HCT116 (cell line): Measurements from ENCODE around the gene LRRTM2. TPM values are rescaled to one million over a fixed set of nuclear protein-coding genes. Genes with fewer than 3 reads are reported as not detected.

ENCODE experiments used
- ATAC-seq: fragments of 200-7000 bp; cut with Tn5 transposase; 2 replicates; pipeline ENCODE4 v1.9.1; 2020; ENCODE audit warnings: mild to moderate bottlenecking, moderate library complexity
- BruUV-seq: library from RNA; stranded (reverse); fragments of 400-500 nt; replicated peaks from 2 replicates; lab custom pipeline; 2021; lab: Mats Ljungman, UMichigan
- CTCF ChIA-PET: fragments of 300-600 bp; sonication (Branson Sonifier 250); formaldehyde crosslinking; loops from one replicate; lab custom pipeline; 2021; ENCODE audit warnings: antibody characterized with exemption; lab: Charles Lee
- POLR2A ChIA-PET: fragments of 300-600, 350-600 bp; sonication (Branson Sonifier 250); formaldehyde crosslinking; loops from one replicate; lab custom pipeline; 2021; ENCODE audit warnings: antibody characterized with exemption; lab: Charles Lee
- RAD21 ChIA-PET, 2 experiments: fragments of 300-600 bp; sonication (Branson Sonifier 250); formaldehyde crosslinking; loops; one replicate each; lab custom pipeline; 2023; ENCODE audit warnings: low total read pairs in 2 of 2; ENCODE audit not compliant: uncharacterized antibody in 2 of 2, unreplicated experiment in 2 of 2, low non-redundant PET in 1 of 2; lab: Charles Lee
- DNase-seq: peaks from one replicate; pipeline ENCODE4 v3.0.0-alpha.2; 2010; ENCODE audit warnings: low read depth, low spot score
- H2AFZ ChIP-seq: fragments of 200-600 bp; shearing (Covaris generic), sonication (generic); 2 replicates; pipeline ENCODE4 v1.6.1; 2017; ENCODE audit warnings: low read depth, mixed run types, mixed read lengths, antibody characterized with exemption, low read length; ENCODE audit not compliant: poor library complexity, severe bottlenecking
- H3K27ac ChIP-seq: 2 replicates; pipeline ENCODE4 v1.5.1; 2012; ENCODE audit warnings: low read depth, low read length
- H3K27me3 ChIP-seq: fragments of 200-600 bp; sonication (generic); 2 replicates; pipeline ENCODE4 v1.6.1; 2016; ENCODE audit warnings: mixed run types, low read length, mixed read lengths; ENCODE audit not compliant: insufficient read depth
- H3K36me3 ChIP-seq, 2 experiments: fragments of 200-500 bp in 1 of 2; fragments of 200-600 bp in 1 of 2; sonication (Bioruptor generic) in 1 of 2; sonication (generic) in 1 of 2; 2 replicates each; pipeline versions ENCODE4 v1.5.1 to v1.6.1; 2014 to 2016; ENCODE audit warnings: low read length in 2 of 2, inconsistent platforms in 1 of 2, mixed read lengths in 1 of 2, mixed run types in 1 of 2; ENCODE audit not compliant: insufficient read depth in 2 of 2, control insufficient read depth in 1 of 2
- H3K4me1 ChIP-seq, 2 experiments: fragments of 200-600 bp in 1 of 2; sonication (generic) in 1 of 2; 2 replicates each; pipeline versions ENCODE4 v1.5.1 to v1.6.1; 2012 to 2017; ENCODE audit warnings: low read length in 2 of 2, inconsistent platforms in 1 of 2, mild to moderate bottlenecking in 1 of 2, mixed read lengths in 1 of 2, mixed run types in 1 of 2, moderate library complexity in 1 of 2; ENCODE audit not compliant: insufficient read depth in 2 of 2, control insufficient read depth in 1 of 2
- H3K4me2 ChIP-seq: fragments of 200-600 bp; sonication (generic); 2 replicates; pipeline ENCODE4 v1.6.1; 2017; ENCODE audit warnings: mixed run types, low read length, mixed read lengths
- H3K4me3 ChIP-seq, 2 experiments: fragments of 200-600 bp in 1 of 2; sonication (generic) in 1 of 2; replicated peaks in 1 of 2; 2 replicates each; pipeline ENCODE4 v1.5.1; 2011 to 2016; ENCODE audit warnings: low read length in 2 of 2, control low read depth in 1 of 2, low read depth in 1 of 2, mild to moderate bottlenecking in 1 of 2, mixed read lengths in 1 of 2, mixed run types in 1 of 2
- H3K79me2 ChIP-seq: fragments of 200-600 bp; sonication (generic); 2 replicates; pipeline ENCODE4 v1.6.1; 2017; ENCODE audit warnings: mild to moderate bottlenecking, mixed run types, low read length, moderate library complexity, mixed read lengths; ENCODE audit not compliant: insufficient read depth
- H3K9ac ChIP-seq: fragments of 200-600 bp; sonication (generic); 2 replicates; pipeline ENCODE4 v1.6.1; 2016; ENCODE audit warnings: low read length, mixed read lengths
- H3K9me2 ChIP-seq: fragments of 200-600 bp; sonication (generic), shearing (Covaris generic); 2 replicates; pipeline ENCODE4 v1.6.1; 2017; ENCODE audit warnings: mixed run types, mild to moderate bottlenecking, moderate library complexity; ENCODE audit not compliant: insufficient read depth
- H3K9me3 ChIP-seq, 2 experiments: fragments of 200-500 bp in 1 of 2; fragments of 200-600 bp in 1 of 2; sonication (Bioruptor generic) in 1 of 2; sonication (generic) in 1 of 2; 2 replicates each; pipeline ENCODE4 v1.6.1; 2014 to 2017; ENCODE audit warnings: low read length in 2 of 2, mixed read lengths in 2 of 2, inconsistent platforms in 1 of 2, low read depth in 1 of 2, mild to moderate bottlenecking in 1 of 2, mixed run types in 1 of 2, moderate library complexity in 1 of 2; ENCODE audit not compliant: control insufficient read depth in 1 of 2, insufficient read depth in 1 of 2
- H4K20me1 ChIP-seq: fragments of 200-600 bp; sonication (generic), shearing (Covaris generic); 2 replicates; pipeline ENCODE4 v1.6.1; 2017; ENCODE audit warnings: mixed run types, mild to moderate bottlenecking, moderate library complexity; ENCODE audit not compliant: insufficient read depth
- CBX3 ChIP-seq: IDR thresholded peaks from 2 replicates; pipeline ENCODE4 v1.6.1; 2012; ENCODE audit warnings: low read depth
- EGR1 ChIP-seq: IDR thresholded peaks from 2 replicates; pipeline ENCODE4 v1.6.1; 2012; ENCODE audit warnings: low read depth
- EZH2 ChIP-seq: fragments of 200-600 bp; sonication (generic); IDR thresholded peaks from 2 replicates; pipeline ENCODE4 v1.6.1; 2017; ENCODE audit warnings: antibody characterized with exemption, mixed run types
- EZH2phosphoT487 ChIP-seq: fragments of 200-600 bp; IDR thresholded peaks from 2 replicates; pipeline ENCODE4 v1.6.1; 2018; ENCODE audit warnings: antibody characterized with exemption, borderline replicate concordance
- JUND ChIP-seq: IDR thresholded peaks from 2 replicates; pipeline ENCODE4 v1.6.1; 2012
- POLR2A ChIP-seq: IDR thresholded peaks from 2 replicates; pipeline ENCODE4 v1.7.0; 2011; ENCODE audit warnings: borderline replicate concordance; ENCODE audit not compliant: insufficient read depth, insufficient read length; ENCODE audit errors: extremely low read depth
- POLR2AphosphoS5 ChIP-seq: IDR thresholded peaks from 2 replicates; pipeline ENCODE4 v1.6.1; 2011; ENCODE audit warnings: mild to moderate bottlenecking, low read depth, low read length, moderate library complexity
- YY1 ChIP-seq: IDR thresholded peaks from 2 replicates; pipeline ENCODE4 v1.6.1; 2011; ENCODE audit warnings: low read length, low read depth, moderate library complexity, mild to moderate bottlenecking; ENCODE audit not compliant: insufficient replicate concordance; ENCODE audit errors: extremely low read depth
- intact Hi-C: fragments of 100-400 bp; cut with micrococcal nuclease; formaldehyde crosslinking; loops from 2 replicates; pipeline ENCODE4 v1.10.0; 2022
- total RNA-seq: library from RNA; stranded (reverse); gene quantifications from one replicate; pipeline ENCODE4 v1.2.1, GENCODE V29; 2021; ENCODE audit not compliant: unreplicated experiment
- TF ChIP-seq, protein P1 (sequence below): IDR thresholded peaks from 2 replicates; pipeline ENCODE4 v1.6.1; 2012; ENCODE audit warnings: low read depth

Gene LRRTM2
- total RNA-seq, 1 experiment from 2014 or later: not detected

DNA sequence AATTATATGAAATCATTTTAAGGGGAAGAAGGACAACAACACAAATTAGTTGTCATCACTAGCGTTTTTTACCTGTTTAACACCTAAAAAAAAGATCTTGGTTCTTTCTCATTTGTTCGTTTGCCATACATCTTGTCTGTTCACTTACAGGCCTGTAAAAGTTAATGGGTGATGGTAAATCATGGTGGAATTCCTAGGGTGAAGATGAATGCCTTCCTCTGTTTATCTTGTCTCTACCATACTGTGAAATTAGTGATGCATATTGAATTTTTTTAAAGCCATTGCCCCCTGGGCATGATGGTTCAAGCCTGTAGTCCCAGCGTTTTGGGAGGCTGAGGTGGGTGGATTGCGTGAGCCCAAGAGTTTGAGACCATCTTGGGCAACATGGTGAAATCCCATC lies 46.6 kb downstream of the LRRTM2 start:
- ChIA-PET RAD21 (no interaction called here), POLR2A (no interaction called here)
- no peak for DNase-seq
- peaks cover 12% of the 10 kb centered on the region; the same call in 1 of the 2 replicates for H4K20me1 ChIP-seq
- no peak for TF ChIP-seq EGR1
- TF ChIP-seq, protein P1, sequence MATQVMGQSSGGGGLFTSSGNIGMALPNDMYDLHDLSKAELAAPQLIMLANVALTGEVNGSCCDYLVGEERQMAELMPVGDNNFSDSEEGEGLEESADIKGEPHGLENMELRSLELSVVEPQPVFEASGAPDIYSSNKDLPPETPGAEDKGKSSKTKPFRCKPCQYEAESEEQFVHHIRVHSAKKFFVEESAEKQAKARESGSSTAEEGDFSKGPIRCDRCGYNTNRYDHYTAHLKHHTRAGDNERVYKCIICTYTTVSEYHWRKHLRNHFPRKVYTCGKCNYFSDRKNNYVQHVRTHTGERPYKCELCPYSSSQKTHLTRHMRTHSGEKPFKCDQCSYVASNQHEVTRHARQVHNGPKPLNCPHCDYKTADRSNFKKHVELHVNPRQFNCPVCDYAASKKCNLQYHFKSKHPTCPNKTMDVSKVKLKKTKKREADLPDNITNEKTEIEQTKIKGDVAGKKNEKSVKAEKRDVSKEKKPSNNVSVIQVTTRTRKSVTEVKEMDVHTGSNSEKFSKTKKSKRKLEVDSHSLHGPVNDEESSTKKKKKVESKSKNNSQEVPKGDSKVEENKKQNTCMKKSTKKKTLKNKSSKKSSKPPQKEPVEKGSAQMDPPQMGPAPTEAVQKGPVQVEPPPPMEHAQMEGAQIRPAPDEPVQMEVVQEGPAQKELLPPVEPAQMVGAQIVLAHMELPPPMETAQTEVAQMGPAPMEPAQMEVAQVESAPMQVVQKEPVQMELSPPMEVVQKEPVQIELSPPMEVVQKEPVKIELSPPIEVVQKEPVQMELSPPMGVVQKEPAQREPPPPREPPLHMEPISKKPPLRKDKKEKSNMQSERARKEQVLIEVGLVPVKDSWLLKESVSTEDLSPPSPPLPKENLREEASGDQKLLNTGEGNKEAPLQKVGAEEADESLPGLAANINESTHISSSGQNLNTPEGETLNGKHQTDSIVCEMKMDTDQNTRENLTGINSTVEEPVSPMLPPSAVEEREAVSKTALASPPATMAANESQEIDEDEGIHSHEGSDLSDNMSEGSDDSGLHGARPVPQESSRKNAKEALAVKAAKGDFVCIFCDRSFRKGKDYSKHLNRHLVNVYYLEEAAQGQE: no peak
- no peak for TF ChIP-seq POLR2A
- TF ChIP-seq EZH2phosphoT487: no peak
- no peak for TF ChIP-seq POLR2AphosphoS5
- TF ChIP-seq JUND: no peak
- no peak for TF ChIP-seq CBX3
- TF ChIP-seq YY1: no peak
- no peak for TF ChIP-seq EZH2
- TF ChIP-seq, all 23 proteins: peak for 0
- Histone ChIP-seq H3K27me3 (no peaks in the 10 kb centered on the region), H3K9me2 (no peaks in the 10 kb centered on the region), H3K9ac (no peak overlapping the region), H3K27ac (no peak overlapping the region), H3K4me3 (no peak overlapping the region), H3K36me3 (peaks cover 25 to 29% of the 10 kb centered on the region in 2 experiments; a peak in 3 of 4 replicates), H3K79me2 (peaks cover 55% of the 10 kb centered on the region), H2AFZ (no peak overlapping the region), H3K4me1 (no peaks in the 10 kb centered on the region), H3K9me3 (no peaks in the 10 kb centered on the region), H3K4me2 (no peak overlapping the region)
- CTCF ChIA-PET: no interaction called here
- BruUV-seq: no TSS peak
- intact Hi-C loops: loop anchor here (5.0 kb wide), 1 partner anchor 186 kb away; no protein-coding TSS in a partner anchor
- no peak for ATAC-seq
